Naive thymus-derived CD4-positive, alpha-beta T cell (primary cell): ENCODE measurements around the gene KCNK7. TPM values are rescaled to one million over a fixed set of nuclear protein-coding genes. Genes with fewer than 3 reads are reported as not detected.
A peak's percentile ranks its signal among the peaks of the same experiment; 100 is the strongest.

Experiments used
- ATAC-seq: fragments of 150-1000 bp; cut with Tn5 transposase; 2 replicates; pipeline ENCODE4 v1.10.0; 2021; ENCODE audit warnings: mild to moderate bottlenecking, moderate library complexity
- CTCF ChIA-PET: fragments of 350-600 bp; sonication (Branson Sonifier 250); formaldehyde crosslinking; loops from one replicate; lab custom pipeline; 2021; ENCODE audit warnings: antibody characterized with exemption; lab: Charles Lee
- POLR2A ChIA-PET: fragments of 350-600 bp; sonication (Branson Sonifier 250); formaldehyde crosslinking; loops from one replicate; lab custom pipeline; 2021; ENCODE audit warnings: antibody characterized with exemption, inconsistent platforms; lab: Charles Lee
- DNase-seq, 9 donors: peaks; one replicate each; pipeline versions ENCODE4 v3.0.0 to v3.0.0-alpha.2; 2020 to 2022; ENCODE audit warnings: mixed read lengths in 1 of 9
- H3K27ac ChIP-seq: one replicate; pipeline ENCODE4 v1.7.0; 2013; ENCODE audit warnings: mild to moderate bottlenecking, low read depth, low read length, moderate library complexity
- H3K27me3 ChIP-seq, 2 donors: one replicate each; pipeline ENCODE4 v1.7.0; 2013; ENCODE audit warnings: low read length in 2 of 2, mild to moderate bottlenecking in 2 of 2, moderate library complexity in 2 of 2; ENCODE audit not compliant: control insufficient read depth in 2 of 2, insufficient read depth in 2 of 2
- H3K36me3 ChIP-seq, 3 experiments: 1 replicate in 2 of 3; 2 replicates in 1 of 3; pipeline ENCODE4 v1.7.0; 2013; ENCODE audit warnings: low read length in 3 of 3, mild to moderate bottlenecking in 3 of 3, moderate library complexity in 1 of 3; ENCODE audit not compliant: insufficient read depth in 3 of 3, control insufficient read depth in 2 of 3
- H3K4me1 ChIP-seq, 2 donors: one replicate each; pipeline ENCODE4 v1.7.0; 2013; ENCODE audit warnings: low read length in 2 of 2, mild to moderate bottlenecking in 2 of 2, moderate library complexity in 1 of 2; ENCODE audit not compliant: control insufficient read depth in 2 of 2, insufficient read depth in 2 of 2
- H3K4me3 ChIP-seq: 2 replicates; pipeline ENCODE4 v1.7.0; 2013; ENCODE audit warnings: mild to moderate bottlenecking, low read length
- H3K9me3 ChIP-seq, 3 experiments: 1 replicate in 2 of 3; 2 replicates in 1 of 3; pipeline ENCODE4 v1.7.0; 2013; ENCODE audit warnings: low read length in 3 of 3; ENCODE audit not compliant: control insufficient read depth in 2 of 3
- H3K27ac Mint-ChIP-seq, 9 donors: one replicate each; pipeline ENCODE4 v1.8.0; 2020 to 2022; ENCODE audit warnings: mixed read lengths in 9 of 9, mild to moderate bottlenecking in 8 of 9, moderate library complexity in 5 of 9, inconsistent platforms in 2 of 9
- H3K27me3 Mint-ChIP-seq, 5 donors: one replicate each; pipeline ENCODE4 v1.8.0; 2021 to 2022; ENCODE audit warnings: mixed read lengths in 5 of 5, mild to moderate bottlenecking in 1 of 5
- H3K36me3 Mint-ChIP-seq, 5 donors: one replicate each; pipeline ENCODE4 v1.8.0; 2020 to 2022; ENCODE audit warnings: mixed read lengths in 5 of 5, mild to moderate bottlenecking in 3 of 5, inconsistent platforms in 1 of 5
- H3K4me1 Mint-ChIP-seq, 7 donors: one replicate each; pipeline ENCODE4 v1.8.0; 2020 to 2022; ENCODE audit warnings: mixed read lengths in 7 of 7, mild to moderate bottlenecking in 3 of 7, inconsistent platforms in 1 of 7
- H3K4me3 Mint-ChIP-seq, 10 donors: one replicate each; pipeline ENCODE4 v1.8.0; 2020 to 2022; ENCODE audit warnings: mild to moderate bottlenecking in 10 of 10, mixed read lengths in 10 of 10, moderate library complexity in 6 of 10, inconsistent platforms in 2 of 10
- H3K9me3 Mint-ChIP-seq, 11 donors: one replicate each; pipeline ENCODE4 v1.8.0; 2020 to 2022; ENCODE audit warnings: mixed read lengths in 11 of 11, mild to moderate bottlenecking in 4 of 11, inconsistent platforms in 1 of 11, moderate library complexity in 1 of 11
- intact Hi-C, 2 donors: fragments of 100-400 bp; cut with micrococcal nuclease; formaldehyde crosslinking; loops; one replicate each; pipeline ENCODE4 v1.15.1; 2023
- polyA plus RNA-seq, 2 donors: library from polyadenylated mRNA; unstranded; fragments of 300-500 nt; fragmentation: Illumina TruSeq; gene quantifications; one replicate each; pipeline ENCODE4 v1.2.3, GENCODE V29; 2021
- total RNA-seq, 6 experiments: library from RNA in 5 of 6; stranded (reverse) in 5 of 6; gene quantifications; 1 replicate in 5 of 6; 2 replicates in 1 of 6; pipeline ENCODE4 v1.2.3 and lab custom pipeline; 2021 to 2026

The KCNK7 gene
- total and polyA plus RNA-seq, 7 experiments from 2014 or later, result 0.25 to 9.2 (median 3.8) TPM; not detected in 1

- Mint-ChIP-seq H3K4me1 (peaks cover 28 to 49% (median 39%) of the 10 kb centered on the region in 7 donors), H3K36me3 (peaks cover 0 to 23% (median 3%) of the 10 kb centered on the region in 5 donors), H3K4me3 (peak within 1 kb of the TSS; percentile 94 to 99 (median 97)), H3K9me3 (peaks cover 0 to 2% (median 0%) of the 10 kb centered on the region in 11 donors), H3K27ac (peak within 1 kb of the TSS; percentile 90 to 99 (median 97)), H3K27me3 (peaks cover 0 to 6% (median 0%) of the 10 kb centered on the region in 5 donors)
- DNase-seq (peak; percentile 95 to 100 (median 100)), ATAC-seq (peak; percentile 92)
- H3K27ac ChIP-seq, result peak within 1 kb of the TSS; percentile 98
- intact Hi-C loops, result loop anchor here (1.0 to 5.0 kb wide), 26 partner anchors 11 to 1298 kb away; partner anchors contain the start of genes C11orf68 (in 2 of the 2), DRAP1 (in 2 of the 2), SIPA1 (in 2 of the 2) and SYVN1 (in 2 of the 2)
- ChIA-PET CTCF (interaction anchor here (0.6 to 2.6 kb wide), 10 partner anchors 11 to 676 kb away, joined by 3 to 12 read pairs (median 4); partner anchors contain the start of genes EHBP1L1, FAM89B, KAT5 and MUS81), POLR2A (interaction anchor here (0.6 to 6.7 kb wide), 41 partner anchors 12 to 652 kb away, joined by 3 to 52 read pairs (median 4); partner anchors contain the start of genes BANF1, CCDC85B, CFL1 and EHBP1L1)
- H3K4me1 ChIP-seq, result peaks cover 42 to 45% of the 10 kb centered on the region in 2 donors
- H3K4me3 ChIP-seq, result peak within 1 kb of the TSS; percentile 89
- no peaks in the 10 kb centered on the region for H3K9me3 ChIP-seq
- no peaks in the 10 kb centered on the region for H3K27me3 ChIP-seq
- H3K36me3 ChIP-seq, result peaks cover 12 to 55% (median 14%) of the 10 kb centered on the region in 3 experiments
These were observed 19.8 kb upstream of the KCNK7 start, which contains the start of gene PCNX3 for GRCh38 chr11:65615229-65615949. Gene PCNX3, plus strand, starts transcription at chr11:65615776. Its CDS starts 536 bp downstream, at chr11:65616312.

- ChIA-PET CTCF (interaction anchor here (0.7 to 2.6 kb wide), 5 partner anchors 20 to 271 kb away, joined by 3 to 12 read pairs (median 4); partner anchors contain the start of gene ZNRD2), POLR2A (interaction anchor here (0.5 to 6.7 kb wide), 17 partner anchors 13 to 247 kb away, joined by 3 to 52 read pairs (median 8); partner anchors contain the start of genes EHBP1L1, FAM89B, KAT5 and MALAT1)
- H3K4me1 Mint-ChIP-seq, result peaks cover 40 to 67% (median 52%) of the 10 kb centered on the region in 7 donors
- Histone ChIP-seq H3K36me3 (peaks cover 3 to 51% (median 12%) of the 10 kb centered on the region in 3 experiments), H3K9me3 (no peaks in the 10 kb centered on the region), H3K4me3 (peak overlapping the region; percentile 89), H3K27me3 (no peaks in the 10 kb centered on the region), H3K4me1 (peaks cover 47 to 55% of the 10 kb centered on the region in 2 donors), H3K27ac (peak overlapping the region; percentile 98)
- peaks cover 0 to 4% (median 0%) of the 10 kb centered on the region in 11 donors for H3K9me3 Mint-ChIP-seq
- H3K4me3 Mint-ChIP-seq, result peak overlapping the region; percentile 93 to 99 (median 97)
- intact Hi-C loops, result no loop called here
- ATAC-seq, result no peak
- peaks cover 0 to 15% (median 6%) of the 10 kb centered on the region in 5 donors for H3K36me3 Mint-ChIP-seq
- H3K27me3 Mint-ChIP-seq, result peaks cover 0 to 6% (median 0%) of the 10 kb centered on the region in 5 donors
- H3K27ac Mint-ChIP-seq, result peak overlapping the region in 8 of 9 donors; percentile 54 to 96 (median 85)
- DNase-seq, result peak in 2 of 9 donors; percentile 32 to 45
These were observed 17.7 kb upstream of the KCNK7 start for GRCh38 chr11:65613091-65613928.

DNA sequence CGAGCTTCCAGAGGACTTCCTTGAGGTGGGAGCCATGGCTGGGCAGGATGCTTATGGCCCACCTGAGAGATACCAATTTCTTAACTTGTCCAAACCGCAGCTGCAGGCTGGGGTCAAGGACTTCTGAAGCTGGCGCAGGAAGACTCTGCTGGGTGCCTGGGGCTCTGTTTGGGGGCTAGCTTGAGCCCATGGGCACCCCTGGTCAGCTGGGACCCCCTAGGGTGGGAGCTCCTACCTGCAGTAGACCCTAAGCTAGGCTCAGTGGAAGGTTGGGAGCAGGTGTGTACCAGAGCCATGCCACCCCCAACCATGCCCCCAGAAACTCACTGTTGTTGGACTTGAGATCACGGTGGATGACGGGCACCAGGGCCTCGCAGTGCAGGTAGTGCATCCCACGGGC, 17.1 kb upstream of the KCNK7 start:
- no peak for ATAC-seq
- Histone ChIP-seq H3K9me3 (no peaks in the 10 kb centered on the region), H3K27ac (peak overlapping the region; percentile 98), H3K36me3 (peaks cover 0 to 51% (median 6%) of the 10 kb centered on the region in 3 experiments), H3K4me1 (peaks cover 46 to 55% of the 10 kb centered on the region in 2 donors), H3K4me3 (peak overlapping the region; percentile 89), H3K27me3 (no peaks in the 10 kb centered on the region)
- ChIA-PET CTCF (interaction anchor here (0.9 to 1.0 kb wide), 3 partner anchors 47 to 272 kb away, joined by 3 to 4 read pairs (median 4); no protein-coding TSS in a partner anchor), POLR2A (interaction anchor here (0.6 to 6.7 kb wide), 14 partner anchors 9 to 247 kb away, joined by 3 to 52 read pairs (median 8); partner anchors contain the start of genes EHBP1L1, KAT5, MALAT1 and MUS81)
- Mint-ChIP-seq H3K36me3 (peaks cover 0 to 15% (median 6%) of the 10 kb centered on the region in 5 donors), H3K4me3 (peak overlapping the region; percentile 93 to 99 (median 97)), H3K27me3 (peaks cover 0 to 6% (median 0%) of the 10 kb centered on the region in 5 donors), H3K4me1 (peaks cover 40 to 66% (median 52%) of the 10 kb centered on the region in 7 donors), H3K9me3 (peaks cover 0 to 4% (median 0%) of the 10 kb centered on the region in 11 donors), H3K27ac (peak overlapping the region; percentile 87 to 96 (median 92))
- DNase-seq, result no peak
- intact Hi-C loops, result no loop called here

- Histone ChIP-seq H3K9me3 (no peaks in the 10 kb centered on the region), H3K27ac (peak overlapping the region; percentile 98), H3K4me3 (peak overlapping the region; percentile 89), H3K4me1 (peaks cover 39 to 50% of the 10 kb centered on the region in 2 donors), H3K27me3 (no peaks in the 10 kb centered on the region), H3K36me3 (peaks cover 0 to 51% (median 0%) of the 10 kb centered on the region in 3 experiments)
- Mint-ChIP-seq H3K4me3 (peak overlapping the region; percentile 93 to 99 (median 97)), H3K36me3 (peaks cover 0 to 15% (median 6%) of the 10 kb centered on the region in 5 donors), H3K9me3 (peaks cover 0 to 4% (median 0%) of the 10 kb centered on the region in 11 donors), H3K27me3 (peaks cover 0 to 6% (median 0%) of the 10 kb centered on the region in 5 donors), H3K4me1 (peaks cover 40 to 59% (median 48%) of the 10 kb centered on the region in 7 donors), H3K27ac (peak overlapping the region; percentile 87 to 96 (median 92))
- no peak for ATAC-seq
- ChIA-PET CTCF (interaction anchor here (1.0 kb wide), 2 partner anchors 46 to 72 kb away, joined by 3 to 4 read pairs; no protein-coding TSS in a partner anchor), POLR2A (interaction anchor here (0.5 to 6.7 kb wide), 14 partner anchors 8 to 263 kb away, joined by 3 to 52 read pairs (median 6); partner anchors contain the start of genes EHBP1L1, MALAT1, MUS81 and RELA)
- intact Hi-C loops, result no loop called here
- DNase-seq, result no peak
These were observed 16.4 kb upstream of the KCNK7 start for GRCh38 chr11:65611758-65612603.
